ENCODE results near the gene PALB2.

PALB2 gene

DNA sequence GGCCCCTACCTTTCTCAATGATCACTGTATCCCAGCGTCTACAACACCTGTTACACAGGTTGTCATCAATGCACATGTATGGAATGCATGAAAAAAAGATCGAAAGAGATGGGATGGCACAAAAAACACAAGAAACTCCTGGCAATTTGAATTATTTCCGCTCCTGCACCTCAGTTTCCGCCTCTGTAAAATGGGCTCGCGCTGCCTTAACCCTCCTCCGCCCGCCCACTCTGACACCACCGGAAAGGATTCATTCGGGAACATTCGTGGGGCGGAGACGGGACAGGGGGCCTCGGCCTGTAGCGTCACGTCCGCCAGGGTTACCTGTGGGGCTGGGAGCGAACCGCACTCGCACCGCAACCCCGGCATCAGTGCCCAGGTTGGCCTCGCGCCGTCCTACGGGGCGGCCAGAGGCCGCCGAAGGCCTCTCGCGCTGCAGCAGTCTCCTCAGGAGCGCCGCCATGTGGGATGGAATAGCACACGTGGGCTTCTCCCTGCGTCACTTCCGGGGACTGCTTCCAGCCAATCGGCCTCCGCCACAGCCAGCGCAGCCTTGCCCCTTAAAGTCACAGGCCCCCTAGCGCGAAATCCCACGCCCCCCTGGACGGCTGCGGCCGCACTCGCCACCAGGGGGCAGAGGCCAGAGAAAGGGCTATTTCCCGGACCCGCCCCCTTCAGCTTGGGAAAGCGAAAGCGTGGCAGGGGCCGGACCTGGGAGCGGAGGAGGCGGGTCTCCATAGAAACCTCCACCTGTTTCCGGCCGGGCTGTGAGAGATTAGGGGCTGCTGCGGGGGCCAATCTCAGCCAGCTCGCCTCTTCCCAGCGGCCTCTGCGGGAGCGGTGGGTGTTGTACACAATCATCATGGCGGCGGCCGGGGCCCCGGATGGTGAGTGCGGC, 84.0 kb downstream of the PALB2 start, which contains the start of the genes EARS2 and UBFD1:
Gene EARS2, minus strand, starts transcription at position 470 of the 898 bp plus-strand sequence. Its CDS starts 7 bp downstream, at position 463.
Gene UBFD1, plus strand, starts transcription at position 847 of the 898 bp plus-strand sequence. Its CDS starts 16 bp downstream, at position 863.
- FAIRE-seq = peak; percentile 94
- DNase-seq (ENCODE audit: insufficient read length, low spot score) = peak; percentile 90

- FAIRE-seq = no peak
- DNase-seq (ENCODE audit: insufficient read length, low spot score) = no peak
These were observed 86.6 kb downstream of the PALB2 start for GRCh38 chr16:23554536-23554935.
